DND-41 (cell line): ENCODE measurements around the gene SPHK1.

Experiments used
- EZH2 ChIP-seq: IDR thresholded peaks from 3 replicates; pipeline ENCODE4 v1.6.1; 2012; ENCODE audit warnings: borderline replicate concordance, low read depth, mild to moderate bottlenecking, moderate library complexity, low read length, inconsistent platforms; ENCODE audit not compliant: severe bottlenecking
- TF ChIP-seq, protein P1 (sequence below): IDR thresholded peaks from 2 replicates; pipeline ENCODE4 v1.5.1; 2012; ENCODE audit warnings: borderline replicate concordance, low read length, moderate library complexity, mild to moderate bottlenecking; ENCODE audit not compliant: poor library complexity, severe bottlenecking; ENCODE audit errors: extremely low read depth

- TF ChIP-seq, protein P1, sequence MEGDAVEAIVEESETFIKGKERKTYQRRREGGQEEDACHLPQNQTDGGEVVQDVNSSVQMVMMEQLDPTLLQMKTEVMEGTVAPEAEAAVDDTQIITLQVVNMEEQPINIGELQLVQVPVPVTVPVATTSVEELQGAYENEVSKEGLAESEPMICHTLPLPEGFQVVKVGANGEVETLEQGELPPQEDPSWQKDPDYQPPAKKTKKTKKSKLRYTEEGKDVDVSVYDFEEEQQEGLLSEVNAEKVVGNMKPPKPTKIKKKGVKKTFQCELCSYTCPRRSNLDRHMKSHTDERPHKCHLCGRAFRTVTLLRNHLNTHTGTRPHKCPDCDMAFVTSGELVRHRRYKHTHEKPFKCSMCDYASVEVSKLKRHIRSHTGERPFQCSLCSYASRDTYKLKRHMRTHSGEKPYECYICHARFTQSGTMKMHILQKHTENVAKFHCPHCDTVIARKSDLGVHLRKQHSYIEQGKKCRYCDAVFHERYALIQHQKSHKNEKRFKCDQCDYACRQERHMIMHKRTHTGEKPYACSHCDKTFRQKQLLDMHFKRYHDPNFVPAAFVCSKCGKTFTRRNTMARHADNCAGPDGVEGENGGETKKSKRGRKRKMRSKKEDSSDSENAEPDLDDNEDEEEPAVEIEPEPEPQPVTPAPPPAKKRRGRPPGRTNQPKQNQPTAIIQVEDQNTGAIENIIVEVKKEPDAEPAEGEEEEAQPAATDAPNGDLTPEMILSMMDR: no peak
- no peak for TF ChIP-seq EZH2
These were observed 15.1 kb downstream of the SPHK1 start for GRCh38 chr17:76399175-76400172.
